Measurements from ENCODE around the gene KCTD5. TPM values are rescaled to one million over a fixed set of nuclear protein-coding genes. Genes with fewer than 3 reads are reported as not detected.
"Not testable (repeated sequence)": the region's sequence is repeated elsewhere in the genome, so short reads cannot be mapped to it uniquely, and the experiment has no call there.

The KCTD5 gene
- total RNA-seq, 1 donor from 2014 or later = 10.4 TPM

GRCh38 chr16:2670017-2670416, 12.3 kb upstream of the KCTD5 start:
- ATAC-seq; intact Hi-C loops (cut with micrococcal nuclease): not testable (repeated sequence)
- DNase-seq = peak; percentile 84

- ATAC-seq; intact Hi-C loops (cut with micrococcal nuclease): not testable (repeated sequence)
Observed at GRCh38 chr16:2671193-2671592, 11.1 kb upstream of the KCTD5 start.

GRCh38 chr16:2671741-2672140, 10.6 kb upstream of the KCTD5 start:
- DNase-seq (no peak), ATAC-seq (no peak)
- intact Hi-C loops (cut with micrococcal nuclease) = no loop called here

More at GRCh38 chr16:2671193-2671592, 11.1 kb upstream of the KCTD5 start:
- not testable (repeated sequence) for DNase-seq

- ATAC-seq = peak; percentile 97
- intact Hi-C loops (cut with micrococcal nuclease) = no loop called here
Observed at GRCh38 chr16:2673066-2673999, 9.0 kb upstream of the KCTD5 start.

GRCh38 chr16:2675021-2675420, 7.3 kb upstream of the KCTD5 start:
- DNase-seq (no peak), ATAC-seq (no peak)
- intact Hi-C loops (cut with micrococcal nuclease) = no loop called here

More at GRCh38 chr16:2673066-2673999, 9.0 kb upstream of the KCTD5 start:
- peak; percentile 98 for DNase-seq

- intact Hi-C loops (cut with micrococcal nuclease) = no loop called here
- no peak for DNase-seq
- ATAC-seq = no peak
Observed at GRCh38 chr16:2675714-2676113, 6.6 kb upstream of the KCTD5 start.

GRCh38 chr16:2676937-2677336, 5.4 kb upstream of the KCTD5 start:
- intact Hi-C loops (cut with micrococcal nuclease); ATAC-seq; DNase-seq: not testable (repeated sequence)

- ATAC-seq; DNase-seq; intact Hi-C loops (cut with micrococcal nuclease): not testable (repeated sequence)
Observed at GRCh38 chr16:2678206-2678965, 3.9 kb upstream of the KCTD5 start.

GRCh38 chr16:2679902-2680301, 2.4 kb upstream of the KCTD5 start:
- ATAC-seq; DNase-seq; intact Hi-C loops (cut with micrococcal nuclease): not testable (repeated sequence)

GRCh38 chr16:2680360-2680759, 2.0 kb upstream of the KCTD5 start:
- not testable (repeated sequence) for ATAC-seq

GRCh38 chr16:2683041-2683440, 718 bp downstream of the KCTD5 start:
- DNase-seq; ATAC-seq; intact Hi-C loops (cut with micrococcal nuclease): not testable (repeated sequence)

More at GRCh38 chr16:2680360-2680759, 2.0 kb upstream of the KCTD5 start:
- DNase-seq; intact Hi-C loops (cut with micrococcal nuclease): not testable (repeated sequence)

GRCh38 chr16:2686075-2686474, 3.8 kb downstream of the KCTD5 start:
- ATAC-seq; intact Hi-C loops (cut with micrococcal nuclease); DNase-seq: not testable (repeated sequence)

GRCh38 chr16:2686912-2687507, 4.7 kb downstream of the KCTD5 start:
- peak; percentile 55 for DNase-seq
- intact Hi-C loops (cut with micrococcal nuclease) = no loop called here
- no peak for ATAC-seq

- intact Hi-C loops (cut with micrococcal nuclease) = no loop called here
- DNase-seq (peak; percentile 21), ATAC-seq (no peak)
Observed at GRCh38 chr16:2687531-2688308, 5.4 kb downstream of the KCTD5 start.

GRCh38 chr16:2689422-2689821, 7.1 kb downstream of the KCTD5 start:
- ATAC-seq; DNase-seq; intact Hi-C loops (cut with micrococcal nuclease): not testable (repeated sequence)

GRCh38 chr16:2689968-2690801, 7.9 kb downstream of the KCTD5 start:
- DNase-seq (peak; percentile 29), ATAC-seq (no peak)
- intact Hi-C loops (cut with micrococcal nuclease) = no loop called here

GRCh38 chr16:2690852-2691251, 8.5 kb downstream of the KCTD5 start:
- peak; percentile 12 for DNase-seq

More at GRCh38 chr16:2690852-2691251, 8.5 kb downstream of the KCTD5 start:
- intact Hi-C loops (cut with micrococcal nuclease) = no loop called here
- no peak for ATAC-seq

Measured in left ventricle myocardium superior (tissue), 1 donor.